Ishikawa (cell line): ENCODE results near the gene PACSIN3.

Source experiments
- CREB1 ChIP-seq: IDR thresholded peaks from 2 replicates; pipeline ENCODE4 v1.6.1; 2012; ENCODE audit warnings: low read depth
- EGR1 ChIP-seq: IDR thresholded peaks from 2 replicates; pipeline ENCODE4 v1.6.1; 2012
- EP300 ChIP-seq: IDR thresholded peaks from 2 replicates; pipeline ENCODE4 v1.6.1; 2012; ENCODE audit warnings: borderline replicate concordance
- MAX ChIP-seq: IDR thresholded peaks from 2 replicates; pipeline ENCODE4 v1.6.1; 2012
- REST ChIP-seq: IDR thresholded peaks from 2 replicates; pipeline ENCODE4 v1.6.1; 2012; ENCODE audit warnings: low read depth, mild to moderate bottlenecking
- TAF1 ChIP-seq: IDR thresholded peaks from 2 replicates; pipeline ENCODE4 v1.6.1; 2012; ENCODE audit warnings: low read depth, mild to moderate bottlenecking
- USF1 ChIP-seq: IDR thresholded peaks from 2 replicates; pipeline ENCODE4 v1.6.1; 2012

GRCh38 chr11:47180006-47180787 lies 6.0 kb downstream of the PACSIN3 start:
- no peak for TF ChIP-seq CREB1
- no peak for TF ChIP-seq MAX
- no peak for TF ChIP-seq EP300
- no peak for TF ChIP-seq REST
- no peak for TF ChIP-seq USF1
- no peak for TF ChIP-seq TAF1
- TF ChIP-seq EGR1: no peak
